GM10248 (cell line): ENCODE data around the gene STAC2.
A peak's percentile ranks its signal among the peaks of the same experiment; 100 is the strongest.

Source experiments
- CTCF ChIA-PET: fragments of 300-600 bp; sonication (Branson Sonifier 250); formaldehyde crosslinking; extraction: SDS; loops from one replicate; lab custom pipeline; 2021; ENCODE audit warnings: antibody characterized with exemption; lab: Yijun Ruan, JAX
- POLR2A ChIA-PET: fragments of 350-650 bp; sonication (Branson Sonifier 250); formaldehyde crosslinking; extraction: SDS; loops from one replicate; lab custom pipeline; 2020; ENCODE audit warnings: antibody characterized with exemption; lab: Yijun Ruan, JAX
- DNase-seq: peaks from one replicate; pipeline ENCODE4 v3.0.0; 2012; ENCODE audit errors: extremely low spot score
- CTCF ChIP-seq: IDR thresholded peaks from 2 replicates; pipeline ENCODE4 v1.5.1; 2012; ENCODE audit warnings: mild to moderate bottlenecking, low read depth; ENCODE audit errors: extremely low read depth, missing control alignments, control extremely low read depth

Gene STAC2

GRCh38 chr17:39240631-39241030 is 14.9 kb upstream of the STAC2 start:
- ChIA-PET POLR2A (no interaction called here), CTCF (interaction anchor here (1.9 to 8.1 kb wide), 4 partner anchors 8 to 258 kb away, joined by 5 to 93 read pairs (median 10); no protein-coding TSS in a partner anchor)
- DNase-seq, result no peak
- no peak for TF ChIP-seq CTCF

GRCh38 chr17:39239640-39240314 is 14.0 kb upstream of the STAC2 start:
- DNase-seq, result peak; percentile 78
- POLR2A ChIA-PET, result interaction anchor here (0.6 kb wide), 1 partner anchor 161 kb away, joined by 3 read pairs; the partner anchor contains the start of gene FBXL20
- CTCF ChIA-PET, result interaction anchor here (0.7 to 6.8 kb wide), 10 partner anchors 9 to 184 kb away, joined by 3 to 71 read pairs (median 4); partner anchors contain the start of gene ARL5C
- TF ChIP-seq CTCF, result peak; percentile 69

GRCh38 chr17:39238311-39238972 is 12.7 kb upstream of the STAC2 start:
- no peak for TF ChIP-seq CTCF
- no peak for DNase-seq
- POLR2A ChIA-PET, result interaction anchor here (1.0 kb wide), 1 partner anchor 35 kb away, joined by 5 read pairs; no protein-coding TSS in a partner anchor

GRCh38 chr17:39237586-39237985 is 11.8 kb upstream of the STAC2 start:
- no peak for DNase-seq
- ChIA-PET POLR2A (no interaction called here), CTCF (interaction anchor here (1.1 to 6.8 kb wide), 10 partner anchors 8 to 253 kb away, joined by 3 to 71 read pairs (median 5); no protein-coding TSS in a partner anchor)
- TF ChIP-seq CTCF, result no peak

More at GRCh38 chr17:39238311-39238972, 12.7 kb upstream of the STAC2 start:
- CTCF ChIA-PET, result interaction anchor here (0.9 to 6.8 kb wide), 11 partner anchors 9 to 255 kb away, joined by 3 to 71 read pairs (median 5); no protein-coding TSS in a partner anchor

- POLR2A ChIA-PET, result no interaction called here
- CTCF ChIA-PET, result interaction anchor here (0.8 to 6.8 kb wide), 11 partner anchors 8 to 253 kb away, joined by 3 to 71 read pairs (median 5); no protein-coding TSS in a partner anchor
- no peak for TF ChIP-seq CTCF
- DNase-seq, result peak; percentile 14
Observed at GRCh38 chr17:39236981-39237441, 11.3 kb upstream of the STAC2 start.

GRCh38 chr17:39236450-39236927 is 10.7 kb upstream of the STAC2 start:
- peak; percentile 8 for DNase-seq
- ChIA-PET POLR2A (no interaction called here), CTCF (interaction anchor here (0.8 to 6.8 kb wide), 13 partner anchors 9 to 252 kb away, joined by 3 to 71 read pairs (median 5); no protein-coding TSS in a partner anchor)
- no peak for TF ChIP-seq CTCF
